ENCODE data around the gene C10orf90. TPM values are rescaled to one million over a fixed set of nuclear protein-coding genes. Genes with fewer than 3 reads are reported as not detected.

Gene C10orf90
- total RNA-seq, 2 donors from 2014 or later, result 0.43 TPM; not detected in 1

DNA sequence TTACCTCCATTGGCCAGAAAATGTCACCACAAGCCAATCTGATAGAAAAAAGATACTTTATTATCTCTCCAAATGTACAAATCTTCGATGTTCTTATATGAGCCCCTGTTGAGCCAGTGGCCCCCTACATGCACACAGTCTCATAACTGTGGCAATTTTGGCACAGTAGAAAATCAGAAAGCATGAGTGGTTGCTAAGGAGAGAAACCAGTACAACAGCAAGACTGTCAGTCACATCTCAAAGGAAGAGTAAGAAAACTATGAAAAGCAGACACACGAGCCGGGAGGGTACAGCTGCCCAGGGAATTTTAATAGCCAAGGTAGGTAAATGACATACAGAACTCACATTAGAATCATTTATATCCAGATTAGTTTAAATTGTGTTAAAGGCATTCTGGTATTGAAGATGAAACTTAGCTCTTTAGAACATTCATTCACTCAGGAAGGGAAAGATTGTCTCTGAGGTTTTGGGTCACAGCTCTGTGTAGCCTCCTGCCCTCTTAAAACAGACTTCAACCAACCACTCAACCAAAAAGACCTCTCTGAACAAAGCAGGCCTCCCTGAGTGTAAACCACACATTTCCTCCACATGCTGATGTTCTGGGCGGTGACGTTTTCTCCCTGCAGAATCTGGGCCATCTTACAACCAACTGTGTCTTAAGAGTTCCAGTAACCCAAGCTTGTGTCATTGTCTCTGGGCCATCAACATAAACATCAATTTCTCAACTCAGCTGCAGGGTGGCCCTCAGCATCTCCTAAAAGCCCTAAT, 201.4 kb downstream of the C10orf90 start:
- Histone ChIP-seq H3K9me3 (no peaks in the 10 kb centered on the region), H3K4me1 (no peaks in the 10 kb centered on the region), H3K36me3 (no peaks in the 10 kb centered on the region), H3K27ac (no peak overlapping the region), H3K4me3 (no peak overlapping the region), H3K27me3 (no peaks in the 10 kb centered on the region)
- no peak for TF ChIP-seq CTCF (IDR thresholded peaks at IDR 0.05)
- DNase-seq (ENCODE audit: low spot score), result no peak

DNA sequence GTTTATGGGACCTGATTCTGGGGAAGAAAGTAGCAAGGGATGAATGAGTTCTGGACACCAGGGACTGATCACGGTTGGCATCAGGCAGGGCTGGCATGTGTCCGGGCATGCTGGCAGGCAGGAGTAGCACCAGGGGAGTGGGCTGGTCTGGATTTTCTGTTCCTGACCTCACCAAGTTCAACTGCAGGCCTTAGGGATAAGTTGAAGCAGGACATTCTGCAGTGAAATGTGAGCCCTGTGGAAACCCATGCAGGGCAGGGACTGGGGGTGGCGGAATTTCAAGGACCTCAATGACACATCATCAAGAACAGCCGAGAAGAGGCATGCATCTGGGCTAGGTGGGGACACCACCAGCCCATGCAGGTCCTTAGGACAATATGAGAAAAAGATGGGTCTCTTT, 202.0 kb downstream of the C10orf90 start:
- no peaks in the 10 kb centered on the region for H3K27me3 ChIP-seq
- TF ChIP-seq CTCF (IDR thresholded peaks at IDR 0.05), result no peak
- no peaks in the 10 kb centered on the region for H3K4me1 ChIP-seq

DNA sequence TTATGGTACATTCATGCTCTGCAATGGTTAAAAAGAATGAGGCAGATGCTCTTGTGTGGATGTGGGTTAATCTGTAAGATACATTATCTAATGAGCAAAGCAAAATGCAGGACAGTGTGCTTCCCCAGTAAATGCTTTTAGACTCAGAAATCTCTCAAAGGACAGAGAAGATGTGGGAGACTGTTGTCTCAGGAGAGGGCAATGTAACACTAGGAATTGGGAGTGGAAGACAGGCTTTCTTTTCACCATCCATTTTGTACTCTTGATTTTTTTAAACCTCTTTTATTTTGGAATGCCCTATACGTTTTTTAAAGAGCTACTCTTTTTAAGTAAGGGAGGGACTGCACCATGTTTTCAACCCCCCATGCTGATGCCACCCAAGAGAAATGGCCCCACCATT, 204.7 kb downstream of the C10orf90 start:
- no peak for DNase-seq (ENCODE audit: low spot score)
- Histone ChIP-seq H3K9me3 (no peaks in the 10 kb centered on the region), H3K27ac (no peak overlapping the region), H3K4me3 (no peak overlapping the region), H3K36me3 (no peaks in the 10 kb centered on the region), H3K27me3 (no peaks in the 10 kb centered on the region), H3K4me1 (no peaks in the 10 kb centered on the region)
- TF ChIP-seq CTCF (IDR thresholded peaks at IDR 0.05), result no peak

More for the DNA sequence above, 202.0 kb downstream of the C10orf90 start:
- H3K36me3 ChIP-seq, result no peaks in the 10 kb centered on the region
- H3K4me3 ChIP-seq, result no peak overlapping the region
- no peak for DNase-seq (ENCODE audit: low spot score)
- no peaks in the 10 kb centered on the region for H3K9me3 ChIP-seq
- no peak overlapping the region for H3K27ac ChIP-seq

- no peaks in the 10 kb centered on the region for H3K27me3 ChIP-seq
- no peak for DNase-seq (ENCODE audit: low spot score)
- no peaks in the 10 kb centered on the region for H3K9me3 ChIP-seq
- no peaks in the 10 kb centered on the region for H3K4me1 ChIP-seq
- TF ChIP-seq CTCF (IDR thresholded peaks at IDR 0.05), result no peak
- no peaks in the 10 kb centered on the region for H3K36me3 ChIP-seq
- H3K4me3 ChIP-seq, result no peak overlapping the region
- H3K27ac ChIP-seq, result no peak overlapping the region
These were observed 207.2 kb downstream of the C10orf90 start for GRCh38 chr10:126463286-126463685.

DNA sequence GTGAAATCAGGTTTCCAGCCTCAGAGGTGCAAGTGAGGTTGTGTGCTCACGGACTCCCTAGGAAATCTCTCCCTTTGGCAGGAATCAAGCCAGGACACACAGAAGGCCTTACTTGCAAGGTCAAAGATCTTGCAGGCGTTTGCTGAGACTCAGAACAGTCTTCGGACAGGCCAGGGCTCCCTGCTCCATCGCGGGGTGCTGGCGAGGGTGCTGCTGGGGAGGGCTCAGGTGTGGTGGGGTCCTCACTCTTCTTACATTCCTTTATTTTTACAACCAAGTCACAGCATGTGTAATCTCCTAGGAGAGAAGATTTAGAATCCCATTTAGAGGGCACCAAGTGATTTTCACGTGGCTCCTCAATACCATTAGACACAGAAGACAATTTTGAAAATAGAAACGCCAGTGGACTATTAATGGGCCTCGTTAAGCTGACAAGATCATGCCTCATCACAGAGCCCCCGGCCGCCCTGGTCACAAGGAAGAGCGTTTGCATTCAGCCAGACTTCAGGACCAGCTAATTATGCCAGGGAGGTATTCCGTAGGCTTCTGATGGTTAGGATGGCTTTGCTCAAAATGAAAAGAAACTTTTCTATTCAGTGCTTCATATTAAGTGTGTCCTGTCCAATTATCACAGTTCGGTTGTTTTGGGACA, 209.1 kb downstream of the C10orf90 start:
- Histone ChIP-seq H3K9me3 (no peaks in the 10 kb centered on the region), H3K27me3 (no peaks in the 10 kb centered on the region), H3K36me3 (no peaks in the 10 kb centered on the region), H3K27ac (no peak overlapping the region), H3K4me3 (no peak overlapping the region), H3K4me1 (no peaks in the 10 kb centered on the region)
- TF ChIP-seq CTCF (IDR thresholded peaks at IDR 0.05), result no peak
- no peak for DNase-seq (ENCODE audit: low spot score)

Data from right atrium auricular region (tissue), 2 donors.